ENCODE data around the gene HSPA12A.

DNA sequence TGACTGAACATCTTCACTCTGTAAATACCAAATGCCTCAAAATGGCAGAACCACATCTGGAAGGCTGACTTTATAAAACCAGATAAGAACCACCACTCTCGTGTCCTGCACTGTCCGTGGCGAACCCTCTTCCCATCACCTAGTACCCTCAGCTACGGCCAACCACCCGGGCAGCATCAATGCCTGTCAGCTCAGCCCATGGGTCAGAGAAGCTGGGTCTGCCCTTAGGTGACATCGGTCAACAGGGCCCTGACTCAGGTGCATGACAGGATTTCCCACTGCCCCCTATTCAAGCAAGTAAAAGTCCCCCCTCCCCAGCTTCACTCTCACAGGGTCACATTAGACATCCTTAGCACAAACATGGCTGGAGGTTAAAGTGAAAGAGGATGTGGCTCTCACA, 56.6 kb downstream of the HSPA12A start:
- TF ChIP-seq ZNF274 (IDR thresholded peaks at IDR 0.05; ENCODE audit: low read depth, low read length) = no peak
- TF ChIP-seq YY1 (IDR thresholded peaks at IDR 0.05; ENCODE audit: insufficient read depth, insufficient read length) = no peak

Measured in NT2/D1 (cell line).